CD4-positive, alpha-beta T cell treated with Interleukin-1 beta for 1 hour (primary cell): ENCODE data around the gene SNTB2.
A peak's percentile ranks its signal among the peaks of the same experiment; 100 is the strongest.

Source experiments
- DNase-seq, 2 donors: peaks; one replicate each; pipeline ENCODE4 v3.0.0-alpha.2; 2020 to 2022

The SNTB2 gene

DNA sequence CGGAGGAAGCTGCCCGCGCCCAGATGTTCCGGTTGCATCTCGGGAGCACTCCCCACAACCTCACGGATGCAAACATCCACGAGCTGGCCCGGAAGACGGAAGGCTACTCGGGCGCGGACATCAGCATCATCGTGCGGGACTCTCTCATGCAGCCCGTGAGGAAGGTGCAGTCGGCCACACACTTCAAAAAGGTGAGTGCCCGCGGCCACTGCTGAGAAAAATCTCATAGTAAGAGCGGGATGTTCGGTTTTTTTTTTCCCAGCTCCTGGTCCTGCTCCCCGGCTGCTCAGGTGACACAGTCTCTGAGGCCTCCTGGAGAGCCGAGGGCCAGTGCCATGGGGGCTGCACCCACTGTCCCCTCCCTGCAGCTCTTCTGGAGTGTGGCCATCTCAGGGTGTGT lies 134.1 kb downstream of the SNTB2 start:
- DNase-seq, result no peak

DNA sequence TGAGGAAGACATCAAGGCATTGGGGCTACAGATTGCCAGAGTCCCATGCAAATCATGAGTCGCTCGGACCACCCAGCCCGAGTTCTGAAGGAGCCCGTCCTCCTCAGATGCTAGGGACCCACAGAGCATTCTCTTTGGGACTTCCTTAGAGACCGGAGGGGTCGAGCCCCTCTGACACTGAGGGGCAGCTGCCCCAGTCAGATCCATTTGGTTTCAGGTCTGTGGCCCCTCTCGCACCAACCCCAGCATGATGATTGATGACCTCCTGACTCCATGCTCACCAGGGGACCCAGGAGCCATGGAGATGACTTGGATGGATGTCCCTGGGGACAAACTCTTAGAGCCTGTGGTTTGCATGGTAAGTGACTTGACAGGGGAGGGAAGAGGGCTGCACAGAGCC lies 135.4 kb downstream of the SNTB2 start:
- DNase-seq, result no peak

DNA sequence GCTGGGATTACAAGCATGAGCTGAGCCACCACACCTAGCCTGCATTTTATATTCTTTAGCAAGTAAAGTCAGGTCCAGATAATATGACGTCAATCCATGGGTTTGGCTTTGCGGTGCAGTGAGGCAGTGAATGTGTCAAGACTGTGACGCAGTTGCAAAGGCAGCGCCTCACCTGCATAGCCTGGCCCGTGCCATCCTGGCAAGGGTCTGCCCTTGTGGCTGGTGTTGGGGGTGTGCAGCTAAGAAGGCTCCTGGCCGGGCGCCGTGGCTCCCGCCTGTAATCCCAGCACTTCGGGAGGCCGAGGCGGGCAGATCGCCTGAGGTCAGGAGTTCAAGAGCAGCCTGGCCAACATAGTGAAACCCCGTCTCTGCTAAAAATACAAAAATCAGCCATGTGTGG lies 136.5 kb downstream of the SNTB2 start:
- no peak for DNase-seq

DNA sequence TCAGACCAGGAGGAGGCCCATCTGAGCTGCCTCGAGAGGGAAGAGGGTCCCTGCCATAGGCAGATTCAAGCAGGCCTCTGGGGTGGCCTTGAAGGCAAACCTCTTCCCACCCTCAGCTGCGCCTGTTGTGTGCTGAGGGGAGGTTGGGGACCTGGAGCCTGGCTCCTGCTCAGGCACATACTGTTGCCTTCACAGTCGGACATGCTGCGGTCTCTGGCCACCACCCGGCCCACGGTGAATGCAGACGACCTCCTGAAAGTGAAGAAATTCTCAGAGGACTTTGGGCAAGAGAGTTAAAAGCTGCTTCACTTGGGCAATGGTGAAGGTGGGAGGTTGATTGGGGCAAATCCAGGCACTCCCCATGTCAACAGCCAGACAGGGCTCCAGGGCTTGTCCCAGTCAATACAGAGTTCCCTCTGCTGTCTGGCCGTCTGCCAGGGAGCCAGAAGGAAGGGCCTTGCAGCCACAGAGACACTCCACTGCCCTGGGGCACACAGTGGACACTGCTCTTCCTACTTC lies 137.1 kb downstream of the SNTB2 start:
- no peak for DNase-seq

DNA sequence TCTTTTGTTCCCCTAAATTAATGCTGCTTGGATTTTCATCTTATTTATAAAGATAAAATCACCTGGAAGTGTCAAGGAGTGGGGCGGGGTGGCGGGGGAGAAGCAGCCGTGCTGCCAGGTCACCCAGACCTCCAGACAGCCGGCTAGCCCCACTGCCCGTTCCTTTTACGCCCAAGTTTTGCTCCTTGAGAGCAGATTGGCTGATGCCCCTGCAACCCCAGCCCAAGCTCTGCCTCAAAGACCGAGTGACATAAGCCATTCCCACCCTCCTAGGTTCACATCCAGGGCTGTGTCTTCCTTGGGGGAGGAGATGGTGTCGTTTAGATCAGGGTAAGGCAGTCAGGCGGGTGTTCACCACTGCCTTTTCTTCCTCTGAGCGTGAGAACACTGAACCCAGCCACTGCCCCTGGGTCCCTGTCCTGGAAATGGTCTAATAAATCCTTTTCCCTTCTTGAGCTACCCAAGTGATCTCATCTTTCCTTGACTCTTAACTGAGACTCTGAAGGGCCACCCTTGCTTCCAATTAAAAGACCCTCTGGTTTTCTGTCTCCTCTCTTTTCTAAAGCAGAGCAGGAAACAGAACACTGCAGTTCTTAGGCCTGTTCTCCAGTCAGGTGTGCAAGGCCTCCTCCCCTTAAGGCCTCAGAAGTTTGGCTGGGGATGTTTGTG lies 137.8 kb downstream of the SNTB2 start:
- DNase-seq, result no peak

DNA sequence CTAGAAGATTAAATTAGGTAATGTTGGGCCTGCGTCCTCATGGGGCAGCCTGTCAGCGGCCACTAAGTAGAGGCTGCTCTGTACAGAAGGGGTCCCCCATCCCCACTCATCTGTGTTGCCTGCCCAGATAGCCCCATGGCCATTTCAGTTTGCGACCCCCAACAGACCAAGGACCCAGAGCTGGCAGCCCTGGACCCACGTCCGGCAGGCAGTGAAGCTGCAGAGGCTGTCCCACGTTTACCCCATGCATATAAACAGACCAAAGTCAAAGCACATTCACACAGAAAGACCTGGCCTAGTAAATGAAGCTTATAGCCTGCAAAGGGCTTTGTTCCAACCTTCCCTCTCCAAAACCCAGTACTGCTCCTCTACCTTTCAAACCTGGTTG lies 138.8 kb downstream of the SNTB2 start:
- DNase-seq, result no peak

DNA sequence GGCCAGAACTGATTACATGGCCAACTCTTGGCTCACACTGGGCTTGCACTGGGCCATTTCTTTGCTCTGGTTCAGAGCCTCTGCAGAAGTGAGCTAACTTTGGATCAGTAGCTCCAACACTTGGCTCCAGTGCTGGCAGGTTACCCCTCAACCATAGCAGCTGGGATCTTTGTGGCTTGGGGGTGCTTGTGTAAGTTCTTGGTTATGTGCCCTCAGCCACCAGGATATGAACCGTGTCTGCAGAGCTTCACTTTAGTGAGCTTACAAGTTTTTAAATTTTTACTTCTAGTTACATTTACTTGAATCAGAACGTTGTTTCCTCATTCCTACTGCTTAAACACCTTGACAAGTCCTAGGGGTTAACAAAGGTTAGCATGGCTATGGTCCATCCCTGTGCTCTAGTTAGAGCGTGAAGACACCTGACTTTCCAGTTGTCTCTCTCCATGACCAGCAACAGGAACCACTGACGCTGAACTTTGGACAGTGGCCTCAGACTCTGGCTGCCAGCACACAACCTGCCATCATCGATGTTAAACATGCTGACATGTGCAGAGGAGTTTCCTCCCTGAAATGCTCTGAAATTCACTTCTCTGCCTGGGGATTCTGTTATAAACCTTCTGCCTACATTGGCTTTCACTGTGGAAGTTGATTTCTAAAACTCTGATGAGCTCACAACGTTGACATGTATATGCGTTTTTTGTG lies 139.4 kb downstream of the SNTB2 start:
- no peak for DNase-seq

DNA sequence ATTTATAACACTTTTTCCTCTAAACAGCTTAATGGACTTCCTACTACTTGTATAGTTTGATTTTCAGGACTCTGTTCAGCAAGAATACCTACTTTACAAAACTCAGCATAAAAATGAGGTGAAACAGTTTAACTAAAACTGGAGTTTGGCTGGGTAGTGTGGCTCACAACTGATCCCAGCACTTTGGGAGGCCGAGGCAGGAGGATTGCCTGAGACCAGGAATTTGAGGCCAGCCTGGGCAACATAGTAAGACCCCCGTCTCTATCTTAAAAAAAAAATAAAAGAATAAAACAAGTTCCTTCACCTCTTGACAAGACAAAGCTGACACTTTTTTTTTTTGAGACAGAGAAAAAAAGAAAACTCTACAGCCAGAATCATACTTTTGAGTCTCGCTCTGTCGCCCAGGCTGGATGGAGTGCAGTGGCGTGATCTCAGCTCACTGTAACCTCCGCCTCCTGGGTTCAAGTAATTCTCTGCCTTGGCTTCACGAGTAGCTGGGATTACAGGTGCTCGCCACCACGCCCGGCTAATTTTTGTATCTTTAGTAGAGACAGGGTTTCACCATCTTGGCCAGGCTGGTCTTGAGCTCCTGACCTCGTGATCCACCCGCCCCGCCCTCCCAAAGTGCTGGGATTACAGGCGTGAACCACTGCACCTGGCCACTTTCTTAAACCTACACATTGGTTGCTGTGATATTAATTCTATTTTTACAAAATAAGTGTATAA lies 140.8 kb downstream of the SNTB2 start:
- no peak for DNase-seq

DNA sequence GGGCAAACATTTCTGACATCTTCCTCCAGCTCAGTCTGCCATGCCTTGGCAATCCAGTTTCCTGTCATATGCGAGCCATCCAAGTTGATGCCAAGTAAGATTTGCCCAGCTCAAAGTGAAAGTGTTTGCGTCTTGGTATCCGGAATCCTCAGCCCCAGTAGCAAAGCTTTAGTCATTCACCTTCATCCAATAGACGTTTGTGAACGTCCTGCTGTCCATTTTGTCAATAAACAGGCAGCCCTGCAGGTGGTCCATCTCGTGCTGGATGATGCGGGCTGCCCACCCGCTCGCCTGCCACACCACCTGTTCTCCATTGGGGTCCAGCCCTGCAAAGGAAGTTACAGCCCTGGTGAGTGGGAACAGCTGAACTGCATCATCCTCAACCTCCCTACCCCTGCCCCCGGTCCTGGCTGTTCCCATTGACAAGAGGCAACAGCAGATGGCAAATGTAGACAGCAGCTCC lies 141.9 kb downstream of the SNTB2 start:
- DNase-seq, result no peak

DNA sequence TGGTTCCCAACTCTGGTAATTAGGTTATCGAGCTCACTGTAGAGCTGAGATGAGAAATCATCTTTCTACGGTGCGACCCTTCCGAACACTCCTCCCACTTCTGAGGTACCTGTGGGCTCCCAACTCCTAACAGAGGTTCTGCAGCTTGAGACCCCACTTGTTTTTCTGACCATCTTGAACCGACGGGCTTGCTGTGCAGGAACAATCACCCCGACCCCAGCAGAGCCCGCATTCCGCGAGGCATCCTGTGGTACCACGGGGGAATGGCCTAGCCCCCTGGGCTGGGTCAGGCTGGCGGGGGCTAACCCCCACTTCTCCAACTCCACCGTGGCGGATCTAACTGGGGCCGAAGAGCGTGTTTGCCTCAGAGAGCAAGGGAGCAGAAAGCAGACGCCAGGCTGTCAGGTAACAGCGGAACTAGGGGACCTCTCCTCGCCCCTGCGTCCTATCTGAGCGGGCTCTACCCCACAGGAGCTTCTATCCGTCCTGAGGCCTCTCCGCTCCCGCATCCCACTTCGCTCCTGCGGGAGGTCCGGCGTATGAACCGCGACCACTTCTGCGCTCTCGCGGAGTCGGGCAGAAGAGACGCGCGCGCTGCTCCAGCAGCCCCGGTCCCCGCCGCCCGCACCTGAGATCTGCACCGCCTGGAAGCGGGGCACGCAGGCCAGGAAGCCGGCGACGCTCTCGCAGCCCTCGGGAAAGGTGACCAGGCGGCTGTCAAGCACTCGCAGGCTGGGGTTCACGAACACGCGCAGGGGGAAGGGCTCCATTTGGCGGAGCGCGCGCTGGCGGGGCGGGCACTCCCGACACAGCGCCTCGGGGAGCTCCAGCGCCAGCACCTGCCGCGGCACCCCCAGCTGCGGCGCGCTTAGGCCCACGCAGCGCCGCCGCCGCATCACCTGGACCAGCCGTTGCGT lies 142.7 kb downstream of the SNTB2 start:
- no peak for DNase-seq

DNA sequence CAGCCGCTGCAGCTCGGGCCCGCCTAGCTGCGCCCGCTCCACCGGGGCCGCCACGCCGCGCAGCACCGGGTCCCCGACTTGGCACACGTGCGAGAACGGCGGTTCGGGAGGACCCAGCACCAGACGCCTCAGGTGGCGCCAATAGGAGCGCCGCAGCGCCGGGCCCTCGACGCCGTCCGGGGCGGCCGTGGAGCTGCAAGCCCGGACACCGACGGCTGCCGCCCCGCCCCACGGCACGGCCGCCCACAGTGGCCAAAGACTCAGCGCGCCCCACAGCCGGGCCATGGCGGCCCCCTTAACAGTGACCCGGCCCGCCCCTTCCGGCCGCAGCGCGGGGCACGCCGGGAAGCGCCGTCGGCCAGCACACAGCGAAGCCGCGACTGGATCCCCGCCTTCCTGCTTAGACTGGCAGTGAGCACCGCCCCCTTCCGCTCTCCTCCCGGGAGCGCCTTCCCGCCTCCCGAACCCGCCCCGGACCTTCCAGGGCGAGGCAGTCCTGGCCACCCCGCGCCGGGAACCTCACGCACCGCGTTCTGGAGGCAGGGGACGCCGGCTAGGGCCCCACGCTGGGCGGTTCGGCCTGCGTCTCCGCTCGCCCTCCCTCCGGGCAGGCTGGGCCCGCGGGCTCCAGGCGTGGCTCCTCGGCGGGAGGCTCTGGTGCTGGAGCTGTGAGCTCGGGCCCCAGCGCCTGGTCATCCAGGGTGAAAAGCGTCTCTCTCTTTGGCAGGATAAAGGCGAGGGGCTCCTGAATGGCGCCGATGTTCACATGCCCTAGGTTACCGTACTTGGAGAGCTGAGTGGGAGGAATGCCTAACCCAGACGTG lies 143.5 kb downstream of the SNTB2 start, which contains the start of gene PDF:
TSS of gene PDF (minus strand) at position 303 of the 824 bp plus-strand sequence. CDS start at position 285, 18 bp downstream.
- peak; percentile 72 to 82 for DNase-seq

DNA sequence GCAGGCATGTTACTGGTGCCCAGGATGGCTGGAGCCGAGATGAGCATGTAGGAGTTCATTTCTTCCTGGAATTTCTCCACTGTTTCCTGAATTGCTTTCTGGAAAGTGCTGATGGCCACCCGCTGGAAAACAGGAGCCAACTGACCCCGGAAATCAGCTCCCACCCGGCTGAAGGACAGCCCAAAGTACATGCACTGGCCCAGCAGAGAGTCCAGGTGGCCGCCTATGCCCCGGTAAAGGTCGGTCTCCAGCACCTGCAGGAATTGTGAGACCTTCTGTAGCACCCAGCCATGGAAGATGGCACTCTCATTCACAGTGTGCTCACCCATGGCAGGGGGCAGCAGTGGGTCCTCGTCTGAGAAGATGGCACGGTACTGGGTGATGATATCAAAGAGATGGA lies 147.7 kb downstream of the SNTB2 start:
- DNase-seq, result no peak

DNA sequence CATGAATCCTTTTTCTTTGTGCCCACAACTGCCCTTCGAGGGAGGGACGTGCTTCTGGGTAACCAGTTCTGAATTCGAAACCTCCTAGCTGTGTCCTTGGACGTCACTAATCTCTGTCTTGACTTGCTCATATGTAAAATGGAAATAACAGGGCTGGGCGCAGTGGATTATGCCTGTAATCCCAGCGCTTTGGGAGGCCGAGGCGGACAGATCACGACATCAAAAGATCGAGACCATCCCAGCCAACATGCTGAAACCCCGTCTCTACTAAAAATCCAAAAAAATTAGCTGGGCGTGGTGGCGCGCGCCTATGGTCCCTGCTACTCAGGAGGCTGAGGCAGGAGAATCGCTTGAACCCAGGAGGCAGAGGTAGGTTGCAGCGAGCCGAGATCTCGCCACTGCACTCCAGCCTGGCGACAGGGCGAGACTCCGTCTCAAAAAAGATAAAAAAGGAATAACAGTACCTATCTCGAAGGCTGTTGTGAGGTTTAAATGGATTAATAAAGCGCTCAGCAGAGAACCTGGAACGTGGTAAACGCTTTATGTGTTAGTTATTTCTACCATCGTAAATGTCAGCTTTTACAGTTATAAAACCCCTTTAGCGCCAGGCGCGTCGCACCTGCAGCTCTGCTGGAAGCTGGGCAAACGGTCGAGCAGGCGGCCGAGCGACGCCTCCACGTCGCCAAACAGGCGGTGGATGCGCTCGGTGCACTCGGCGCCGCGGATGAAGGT lies 151.8 kb downstream of the SNTB2 start:
- no peak for DNase-seq

DNA sequence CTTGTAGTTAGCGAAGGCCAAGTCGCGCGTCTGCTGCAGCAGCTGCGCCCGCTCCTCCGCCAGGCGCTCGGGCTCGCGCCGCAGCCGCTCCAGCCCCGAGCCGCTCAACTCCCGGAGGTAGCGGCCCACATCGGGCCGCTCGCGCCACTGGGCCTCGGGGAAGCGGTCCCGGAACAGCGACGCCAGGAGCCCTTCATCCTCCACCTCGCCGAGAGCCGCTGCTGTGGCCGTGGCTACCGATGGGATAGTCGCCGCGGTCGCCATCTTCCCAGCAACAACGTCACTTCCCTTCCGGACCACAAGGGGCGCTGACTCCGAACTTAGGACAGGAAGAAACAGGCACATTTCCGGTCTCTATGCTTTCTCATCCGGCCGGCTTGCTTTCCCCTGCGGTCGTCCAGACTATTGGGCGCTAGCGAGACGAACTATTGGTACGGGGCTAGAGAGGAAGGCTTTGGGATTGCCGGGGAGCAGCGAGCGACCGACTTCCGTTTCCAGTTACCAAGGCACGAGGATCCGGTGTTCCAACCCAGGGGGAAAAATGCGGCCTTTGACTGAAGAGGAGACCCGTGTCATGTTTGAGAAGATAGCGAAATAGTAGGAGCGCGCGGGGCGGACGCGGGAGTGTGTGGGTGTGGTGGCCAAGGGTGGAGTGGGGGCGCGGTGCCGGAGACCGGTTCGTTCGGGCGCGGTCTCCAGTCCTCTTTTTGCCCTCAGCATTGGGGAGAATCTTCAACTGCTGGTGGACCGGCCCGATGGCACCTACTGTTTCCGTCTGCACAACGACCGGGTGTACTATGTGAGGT lies 152.5 kb downstream of the SNTB2 start, which contains the start of the genes COG8 and NIP7:
TSS of gene COG8 (minus strand) at position 276 of the 806 bp plus-strand sequence. CDS start at position 264, 12 bp downstream.
TSS of gene NIP7 (plus strand) at position 484 of the 806 bp plus-strand sequence. CDS start at position 542, 58 bp downstream.
- peak; percentile 92 to 95 for DNase-seq

DNA sequence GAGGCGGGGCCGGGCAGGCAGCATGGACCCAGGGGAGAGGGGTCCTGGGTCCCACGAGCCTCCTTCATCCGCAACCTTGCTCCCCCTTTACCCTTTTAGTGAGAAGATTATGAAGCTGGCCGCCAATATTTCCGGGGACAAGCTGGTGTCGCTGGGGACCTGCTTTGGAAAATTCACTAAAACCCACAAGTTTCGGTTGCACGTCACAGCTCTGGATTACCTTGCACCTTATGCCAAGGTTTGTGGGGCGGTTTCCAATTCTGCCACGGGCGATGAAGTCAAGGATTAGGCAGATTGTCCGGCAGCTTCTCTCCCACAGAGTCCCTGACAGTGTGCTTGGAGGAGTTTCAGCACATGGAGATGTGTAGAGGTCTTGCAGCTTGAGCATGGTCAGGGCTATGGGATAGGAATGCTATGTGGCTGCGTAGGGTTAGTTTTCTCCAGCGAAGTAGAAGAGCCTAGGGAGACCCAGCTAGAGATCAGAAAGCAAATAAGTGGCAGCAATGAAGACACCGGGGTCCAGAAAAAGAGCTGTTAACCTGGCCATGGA lies 153.2 kb downstream of the SNTB2 start:
- DNase-seq, result no peak

DNA sequence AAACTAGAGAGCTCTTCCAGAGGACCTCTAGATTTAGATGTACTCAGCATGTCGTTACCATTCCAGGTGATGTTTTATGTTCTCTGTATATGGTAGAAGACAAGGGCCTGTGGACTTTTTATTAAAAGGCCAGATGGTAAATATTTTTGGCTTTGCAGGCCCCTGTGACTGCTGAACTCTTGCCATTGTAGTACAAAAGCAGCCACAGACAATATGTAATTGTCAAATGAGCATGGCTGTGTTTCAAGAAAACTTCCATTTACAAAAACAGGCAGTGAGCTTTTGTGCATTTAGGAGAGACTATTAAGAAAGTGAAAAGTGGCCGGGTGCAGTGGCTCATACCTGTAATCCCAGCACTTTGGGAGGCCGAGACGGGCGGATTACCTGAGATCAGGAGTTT lies 157.2 kb downstream of the SNTB2 start:
- DNase-seq, result no peak

DNA sequence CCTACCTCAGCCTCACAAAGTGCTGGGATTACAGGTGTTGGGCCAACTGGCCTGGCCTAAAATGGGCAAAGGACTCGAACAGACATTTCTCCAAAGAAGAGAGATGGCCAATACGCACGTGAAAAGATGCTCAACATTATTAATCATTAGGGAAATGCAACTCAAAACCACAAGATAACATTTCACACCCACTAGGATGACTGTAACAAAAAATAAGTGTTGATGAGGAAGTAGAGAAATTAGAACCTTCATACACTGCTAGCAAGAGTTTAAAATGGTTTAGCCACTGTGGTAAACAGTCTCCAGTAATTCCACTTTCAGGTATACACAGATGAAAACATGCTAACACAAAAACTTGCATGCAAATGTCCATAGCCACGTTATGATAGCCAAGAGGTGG lies 159.0 kb downstream of the SNTB2 start:
- DNase-seq, result peak in 1 of 2 donors; percentile 9

DNA sequence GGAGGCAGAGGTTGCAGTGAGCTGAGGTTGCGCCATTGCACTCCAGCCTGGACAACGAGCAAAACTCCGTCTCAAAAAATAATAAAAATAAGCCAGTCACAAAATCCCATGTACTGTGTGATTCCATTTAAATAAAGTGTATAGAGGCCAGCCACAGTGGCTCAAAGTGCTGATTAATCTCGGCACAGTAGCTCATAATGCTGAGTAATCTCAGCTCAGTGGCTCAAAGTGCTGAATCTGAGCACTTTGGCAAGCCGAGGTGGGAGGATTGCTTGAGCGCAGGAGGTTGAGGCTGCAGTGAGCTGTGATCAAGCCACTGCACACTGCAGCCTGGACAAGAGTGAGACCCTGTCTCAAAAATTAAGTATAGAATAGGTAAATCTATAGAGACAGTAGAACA lies 159.7 kb downstream of the SNTB2 start:
- DNase-seq, result no peak

DNA sequence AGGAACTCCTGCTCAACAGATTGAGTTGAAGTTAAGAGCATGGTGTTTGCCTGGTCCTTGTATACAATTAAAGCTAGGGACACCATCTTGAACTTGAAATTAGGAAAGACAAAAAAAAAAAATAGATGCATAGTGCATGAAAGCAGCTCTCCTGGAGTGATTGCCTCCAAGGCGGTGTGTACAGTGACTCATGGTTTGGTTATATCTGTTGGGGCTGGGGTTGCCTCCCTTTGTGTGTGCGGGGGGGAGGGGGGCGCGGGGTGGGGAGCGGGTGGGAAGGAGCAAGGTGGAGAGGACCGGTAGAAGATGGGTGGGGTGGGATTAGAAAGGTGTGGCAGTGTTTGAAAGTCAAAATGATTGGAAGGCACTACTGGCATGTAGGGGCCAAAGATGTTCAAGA lies 161.3 kb downstream of the SNTB2 start:
- DNase-seq, result no peak
